Measurements from ENCODE around the gene RBM20. TPM values are rescaled to one million over a fixed set of nuclear protein-coding genes. Genes with fewer than 3 reads are reported as not detected.
"Not testable (repeated sequence)": the region's sequence is repeated elsewhere in the genome, so short reads cannot be mapped to it uniquely, and the experiment has no call there.

Gene RBM20
- total RNA-seq, 1 donor from 2014 or later = 3.1 TPM

GRCh38 chr10:110625951-110626855, 17.9 kb upstream of the RBM20 start:
- no peak for ATAC-seq

- no peak for ATAC-seq
Measured at GRCh38 chr10:110628161-110628560, 16.0 kb upstream of the RBM20 start.

- ATAC-seq = peak; percentile 13
Measured at GRCh38 chr10:110629680-110630191, 14.4 kb upstream of the RBM20 start.

GRCh38 chr10:110631934-110632333, 12.2 kb upstream of the RBM20 start:
- no peak for ATAC-seq

- ATAC-seq = peak; percentile 37
Measured at GRCh38 chr10:110632591-110633215, 11.4 kb upstream of the RBM20 start.

GRCh38 chr10:110634527-110635209, 9.5 kb upstream of the RBM20 start:
- ATAC-seq = no peak

- no peak for ATAC-seq
Measured at GRCh38 chr10:110636572-110636931, 7.6 kb upstream of the RBM20 start.

- no peak for ATAC-seq
Measured at GRCh38 chr10:110636932-110637557, 7.1 kb upstream of the RBM20 start.

- ATAC-seq = no peak
Measured at GRCh38 chr10:110637558-110638053, 6.5 kb upstream of the RBM20 start.

GRCh38 chr10:110638319-110638718, 5.8 kb upstream of the RBM20 start:
- no peak for ATAC-seq

- not testable (repeated sequence) for ATAC-seq
Measured at GRCh38 chr10:110639046-110639445, 5.1 kb upstream of the RBM20 start.

GRCh38 chr10:110639858-110640257, 4.3 kb upstream of the RBM20 start:
- ATAC-seq = not testable (repeated sequence)

GRCh38 chr10:110641256-110641655, 2.9 kb upstream of the RBM20 start:
- peak; percentile 59 for ATAC-seq

GRCh38 chr10:110642204-110643034, 1.7 kb upstream of the RBM20 start:
- no peak for ATAC-seq

GRCh38 chr10:110643035-110643652, 992 bp upstream of the RBM20 start:
- ATAC-seq = no peak

- no peak for ATAC-seq
Measured at GRCh38 chr10:110644598-110645462, 694 bp downstream of the RBM20 start.

GRCh38 chr10:110646417-110647135, 2.4 kb downstream of the RBM20 start:
- ATAC-seq = no peak

GRCh38 chr10:110647136-110647430, 2.9 kb downstream of the RBM20 start:
- ATAC-seq = no peak

- ATAC-seq = no peak
Measured at GRCh38 chr10:110648692-110649346, 4.7 kb downstream of the RBM20 start.

Data from esophagus mucosa (tissue), 1 donor.